H1 (cell line): ENCODE measurements around the gene PRDM10. TPM values are rescaled to one million over a fixed set of nuclear protein-coding genes. Genes with fewer than 3 reads are reported as not detected.
A peak's percentile ranks its signal among the peaks of the same experiment; 100 is the strongest.

Experiments used
- CTCF ChIA-PET: fragments of 300-600 bp; sonication (Branson Sonifier 250); formaldehyde crosslinking; loops from one replicate; lab custom pipeline; 2021; ENCODE audit not compliant: partially characterized antibody; lab: Charles Lee
- POLR2A ChIA-PET: fragments of 300-600 bp; sonication (Branson Sonifier 250); formaldehyde crosslinking; loops from one replicate; lab custom pipeline; 2021; ENCODE audit warnings: inconsistent platforms; ENCODE audit not compliant: partially characterized antibody; lab: Charles Lee
- DNase-seq, 2 experiments: peaks; one replicate each; pipeline versions ENCODE4 v3.0.0 to v3.0.0-alpha.2; 2010 to 2022; ENCODE audit warnings: low spot score in 2 of 2, low read depth in 1 of 2, mixed read lengths in 1 of 2
- FAIRE-seq: peaks from 2 replicates; lab custom pipeline; 2011; peaks lifted over from hg19 to GRCh38; lab: Jason Lieb, UNC
- H2AFZ ChIP-seq: 2 replicates; pipeline ENCODE4 v1.8.1; 2012; ENCODE audit warnings: low read length, inconsistent platforms
- H2AK5ac ChIP-seq: 2 replicates; pipeline ENCODE4 v1.6.1; 2013; ENCODE audit warnings: low read depth, low read length
- H2BK120ac ChIP-seq: replicated peaks from 2 replicates; pipeline ENCODE3; 2013; ENCODE audit warnings: low read depth, low read length, inconsistent platforms
- H2BK12ac ChIP-seq: 2 replicates; pipeline ENCODE4 v1.6.1; 2013; ENCODE audit warnings: low read depth, low read length
- H2BK15ac ChIP-seq: 2 replicates; pipeline ENCODE4 v1.6.1; 2013; ENCODE audit warnings: low read length
- H2BK20ac ChIP-seq: 2 replicates; pipeline ENCODE4 v1.6.1; 2013; ENCODE audit warnings: low read length
- H2BK5ac ChIP-seq: 2 replicates; pipeline ENCODE4 v1.6.1; 2013; ENCODE audit warnings: low read depth, low read length
- H3K14ac ChIP-seq: 2 replicates; pipeline ENCODE4 v1.6.1; 2013; ENCODE audit warnings: inconsistent platforms; ENCODE audit not compliant: insufficient read length
- H3K18ac ChIP-seq: 2 replicates; pipeline ENCODE4 v1.6.1; 2013; ENCODE audit warnings: low read length; ENCODE audit errors: extremely low read depth
- H3K23ac ChIP-seq: 2 replicates; pipeline ENCODE4 v1.6.1; 2013; ENCODE audit warnings: inconsistent platforms; ENCODE audit not compliant: insufficient read length
- H3K23me2 ChIP-seq: 2 replicates; pipeline ENCODE4 v1.6.1; 2013; ENCODE audit warnings: low read depth, low read length
- H3K27ac ChIP-seq: 2 replicates; pipeline ENCODE4 v1.6.1; 2011; ENCODE audit warnings: low read depth, low read length, inconsistent platforms
- H3K27me3 ChIP-seq, 4 experiments: replicated peaks in 1 of 4; 1 replicate in 1 of 4; 2 replicates in 3 of 4; pipeline versions ENCODE4 v1.6.1 to v1.8.1; 2011 to 2013; ENCODE audit warnings: low read length in 3 of 4, mild to moderate bottlenecking in 3 of 4, inconsistent platforms in 2 of 4, mixed read lengths in 2 of 4, moderate library complexity in 1 of 4; ENCODE audit not compliant: control insufficient read depth in 3 of 4, insufficient read depth in 3 of 4; ENCODE audit errors: extremely low read depth in 1 of 4
- H3K36me3 ChIP-seq, 4 experiments: 2 replicates each; pipeline versions ENCODE4 v1.6.1 to v1.8.1; 2011 to 2013; ENCODE audit warnings: mild to moderate bottlenecking in 4 of 4, low read length in 3 of 4, moderate library complexity in 2 of 4, control low read depth in 1 of 4, inconsistent platforms in 1 of 4; ENCODE audit not compliant: insufficient read depth in 4 of 4, control insufficient read depth in 2 of 4
- H3K4ac ChIP-seq: replicated peaks from 2 replicates; pipeline ENCODE3; 2013; ENCODE audit warnings: low read length, low read depth, mixed read lengths, inconsistent platforms; ENCODE audit not compliant: insufficient read length
- H3K4me1 ChIP-seq, 4 experiments: replicated peaks in 1 of 4; 1 replicate in 1 of 4; 2 replicates in 3 of 4; pipeline versions ENCODE4 v1.6.1 to v1.8.1; 2011 to 2013; ENCODE audit warnings: low read length in 3 of 4, inconsistent platforms in 2 of 4, mixed read lengths in 1 of 4; ENCODE audit not compliant: insufficient read depth in 4 of 4, control insufficient read depth in 3 of 4
- H3K4me2 ChIP-seq, 2 experiments: 2 replicates each; pipeline versions ENCODE4 v1.6.1 to v1.8.1; 2011 to 2013; ENCODE audit warnings: low read depth in 2 of 2, low read length in 2 of 2, control low read depth in 1 of 2, inconsistent platforms in 1 of 2, mild to moderate bottlenecking in 1 of 2; ENCODE audit not compliant: insufficient read depth in 1 of 2
- H3K4me3 ChIP-seq, 4 experiments: fragments of 200-600, 300-600 bp in 1 of 4; sonication (generic), shearing (Covaris generic), sonication (Bioruptor Twin) in 1 of 4; 2 replicates each; pipeline versions ENCODE4 v1.5.1 to v1.8.1; 2011 to 2016; ENCODE audit warnings: low read length in 4 of 4, low read depth in 3 of 4, control low read depth in 2 of 4, inconsistent platforms in 2 of 4, mild to moderate bottlenecking in 2 of 4, mixed read lengths in 1 of 4, moderate library complexity in 1 of 4; ENCODE audit not compliant: insufficient read depth in 2 of 4; ENCODE audit errors: extremely low read depth in 1 of 4
- H3K56ac ChIP-seq: replicated peaks from 2 replicates; pipeline ENCODE3; 2013; ENCODE audit warnings: low read depth, mild to moderate bottlenecking, mixed read lengths, low read length, inconsistent platforms; ENCODE audit not compliant: insufficient read length
- H3K79me1 ChIP-seq: 2 replicates; pipeline ENCODE4 v1.6.1; 2013; ENCODE audit warnings: low read depth, low read length, control low read depth
- H3K79me2 ChIP-seq, 2 experiments: 2 replicates each; pipeline versions ENCODE4 v1.6.1 to v1.8.1; 2012 to 2013; ENCODE audit warnings: low read length in 2 of 2, mild to moderate bottlenecking in 2 of 2, inconsistent platforms in 1 of 2; ENCODE audit not compliant: insufficient read depth in 2 of 2, control insufficient read depth in 1 of 2
- H3K9ac ChIP-seq, 4 experiments: replicated peaks in 1 of 4; 1 replicate in 1 of 4; 2 replicates in 3 of 4; pipeline versions ENCODE4 v1.6.1 to v1.8.1; 2011 to 2013; ENCODE audit warnings: low read depth in 3 of 4, low read length in 3 of 4, control low read depth in 2 of 4, mild to moderate bottlenecking in 2 of 4, moderate library complexity in 2 of 4, inconsistent platforms in 1 of 4; ENCODE audit errors: extremely low read depth in 1 of 4
- H3K9me3 ChIP-seq, 2 experiments: 2 replicates each; pipeline versions ENCODE4 v1.6.1 to v1.8.1; 2012 to 2013; ENCODE audit warnings: mild to moderate bottlenecking in 2 of 2, moderate library complexity in 2 of 2, control low read depth in 1 of 2, inconsistent platforms in 1 of 2, low read depth in 1 of 2, low read length in 1 of 2, mixed read lengths in 1 of 2; ENCODE audit not compliant: insufficient read depth in 2 of 2
- H4K20me1 ChIP-seq, 2 experiments: replicated peaks in 1 of 2; 2 replicates each; pipeline versions ENCODE3 to v1.8.1; 2011 to 2013; ENCODE audit warnings: inconsistent platforms in 2 of 2, low read length in 2 of 2, mild to moderate bottlenecking in 1 of 2; ENCODE audit not compliant: insufficient read depth in 2 of 2, control insufficient read depth in 1 of 2
- H4K5ac ChIP-seq: 2 replicates; pipeline ENCODE4 v1.6.1; 2013; ENCODE audit warnings: low read length, low read depth, mixed read lengths, inconsistent platforms; ENCODE audit not compliant: insufficient read length
- H4K8ac ChIP-seq: 2 replicates; pipeline ENCODE4 v1.8.0; 2013; ENCODE audit warnings: mild to moderate bottlenecking, moderate library complexity, low read length, inconsistent platforms; ENCODE audit not compliant: insufficient read depth; ENCODE audit errors: extremely low read depth
- H4K91ac ChIP-seq: replicated peaks from 2 replicates; pipeline ENCODE3; 2013; ENCODE audit warnings: low read length, mixed read lengths, inconsistent platforms; ENCODE audit not compliant: insufficient read length
- EP300 ChIP-seq, 2 experiments: IDR thresholded peaks; 1 replicate in 1 of 2; 2 replicates in 1 of 2; pipeline ENCODE4 v1.6.1; 2011 to 2012; ENCODE audit warnings: low read depth in 2 of 2, low read length in 2 of 2, mild to moderate bottlenecking in 2 of 2, borderline replicate concordance in 1 of 2, inconsistent platforms in 1 of 2, moderate library complexity in 1 of 2
- HDAC2 ChIP-seq, 2 experiments: fragments of 300-600 bp in 1 of 2; sonication (generic) in 1 of 2; IDR thresholded peaks; 2 replicates each; pipeline ENCODE4 v1.6.1; 2011 to 2012; ENCODE audit warnings: low read depth in 2 of 2, low read length in 2 of 2, mild to moderate bottlenecking in 2 of 2, moderate library complexity in 2 of 2, borderline replicate concordance in 1 of 2, inconsistent platforms in 1 of 2
- HDAC6 ChIP-seq: IDR thresholded peaks from one replicate; pipeline ENCODE4 v1.7.1; 2012; ENCODE audit warnings: low read depth, mild to moderate bottlenecking, inconsistent platforms, low read length, moderate library complexity
- JUND ChIP-seq: IDR thresholded peaks from 2 replicates; pipeline ENCODE4 v1.6.1; 2011; ENCODE audit warnings: mild to moderate bottlenecking, improper control_type of control experiment, low read length
- KDM4A ChIP-seq: IDR thresholded peaks from one replicate; pipeline ENCODE4 v1.7.1; 2012; ENCODE audit warnings: low read depth, mild to moderate bottlenecking, moderate library complexity, low read length, inconsistent platforms; ENCODE audit not compliant: severe bottlenecking
- NANOG ChIP-seq: IDR thresholded peaks from 2 replicates; pipeline ENCODE4 v1.6.1; 2011; ENCODE audit warnings: low read length, low read depth, mild to moderate bottlenecking, inconsistent platforms; ENCODE audit not compliant: insufficient read depth, poor library complexity, severe bottlenecking
- POLR2A ChIP-seq, 2 experiments: IDR thresholded peaks; 1 replicate in 1 of 2; 2 replicates in 1 of 2; pipeline ENCODE4 v1.6.1; 2011; ENCODE audit warnings: low read depth in 2 of 2, low read length in 2 of 2, mild to moderate bottlenecking in 2 of 2; ENCODE audit errors: control extremely low read depth in 1 of 2
- POLR2AphosphoS5 ChIP-seq: IDR thresholded peaks from 2 replicates; pipeline ENCODE4 v1.6.1; 2011; ENCODE audit warnings: low read depth, low read length
- SAP30 ChIP-seq: fragments of 300-600 bp; sonication (generic); IDR thresholded peaks from 2 replicates; pipeline ENCODE4 v1.7.1; 2012; ENCODE audit warnings: low read length, moderate library complexity, mild to moderate bottlenecking, inconsistent platforms; ENCODE audit not compliant: insufficient read depth, insufficient replicate concordance
- SIX5 ChIP-seq: IDR thresholded peaks from 2 replicates; pipeline ENCODE4 v1.6.1; 2011; ENCODE audit warnings: mild to moderate bottlenecking, low read depth, low read length
- SP2 ChIP-seq: IDR thresholded peaks from 2 replicates; pipeline ENCODE4 v1.6.1; 2012; ENCODE audit warnings: mild to moderate bottlenecking, low read length, inconsistent platforms
- SRF ChIP-seq: IDR thresholded peaks from 2 replicates; pipeline ENCODE4 v1.6.1; 2011; ENCODE audit warnings: mild to moderate bottlenecking, low read depth, low read length, moderate library complexity
- YY1 ChIP-seq: IDR thresholded peaks from 2 replicates; pipeline ENCODE4 v1.6.1; 2011; ENCODE audit warnings: low read depth, mild to moderate bottlenecking, low read length
- WGBS, 2 experiments: shearing (Covaris generic) in 1 of 2; methylation state at CpG; one replicate each; pipeline versions ENCODE4 v1.1.6 to v1.1.7; 2013 to 2015; ENCODE audit warnings: low lambda C conversion rate in 2 of 2, mixed read lengths in 2 of 2, inconsistent platforms in 1 of 2, low coverage in 1 of 2, missing lambda C conversion rate in 1 of 2; ENCODE audit not compliant: insufficient replicate concordance in 2 of 2, insufficient coverage in 1 of 2, insufficient read length in 1 of 2; ENCODE audit errors: extremely low coverage in 1 of 2, missing lambda C conversion rate in 1 of 2; 5-methylcytosine and 5-hydroxymethylcytosine counted together
- polyA plus RNA-seq, 7 experiments: library from polyadenylated mRNA; depleted of rRNA in 3 of 7; stranded (reverse) in 5 of 7; unstranded in 2 of 7; fragments of >200 nt in 5 of 7; fragments of 200-250 nt in 2 of 7; gene quantifications; 1 replicate in 5 of 7; 2 replicates in 1 of 7; 4 replicates in 1 of 7; pipeline versions ENCODE4 v1.2.1 to v1.2.3, GENCODE V29; 2011 to 2013; ENCODE audit warnings: missing spikeins in 2 of 7, mixed read lengths in 2 of 7
- total RNA-seq: library from RNA; stranded (reverse); fragmentation: NEBNext Ultra II Directional; extraction: Animal tissue kit (Norgen Biotek cat#: 25700); gene quantifications from 2 replicates; pipeline ENCODE4 v1.2.1, GENCODE V29; 2021

The PRDM10 gene
- total and polyA plus RNA-seq, 2 of the 8 experiments (the other 6 are each of a cell fraction or from before 2014, with no cell fraction given) = 15.5 to 19.2 TPM

DNA sequence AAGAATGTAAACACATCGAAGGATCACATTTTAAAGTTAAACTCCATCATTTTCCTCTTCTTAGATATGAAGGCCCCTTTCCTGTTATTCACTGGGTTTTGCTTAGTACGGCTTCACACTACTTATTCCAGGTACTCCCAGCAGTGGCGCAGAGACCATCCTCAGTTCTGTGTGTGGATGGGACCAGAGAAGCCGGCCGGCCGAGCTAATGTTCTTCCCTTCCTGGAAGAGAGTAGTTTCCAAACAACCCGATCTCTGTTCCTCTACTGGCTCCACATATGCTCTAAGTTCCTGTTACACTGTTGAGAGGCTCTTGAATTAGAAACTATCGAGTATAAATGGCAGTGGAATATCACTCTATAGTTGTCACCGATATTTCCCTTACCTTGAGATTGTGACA is 106.6 kb downstream of the PRDM10 start:
- CTCF ChIA-PET = interaction anchor here (0.6 to 1.7 kb wide), 3 partner anchors 14 to 25 kb away, joined by 3 read pairs; no protein-coding TSS in a partner anchor
- DNase-seq = no peak
- H3K23ac ChIP-seq = no peak overlapping the region

More for the DNA sequence above, 106.6 kb downstream of the PRDM10 start:
- peaks cover 0 to 2% of the 10 kb centered on the region in 2 experiments for H4K20me1 ChIP-seq
- no peak overlapping the region for H3K4ac ChIP-seq
- H3K4me3 ChIP-seq = peak overlapping the region; percentile 49 to 92 (median 52)
- no peak overlapping the region for H2BK15ac ChIP-seq
- H3K27me3 ChIP-seq = no peaks in the 10 kb centered on the region
- no peak overlapping the region for H3K56ac ChIP-seq
- WGBS, 2 experiments = 82% methylated on average over 9 of the region's 9 CpGs; no CpG with 5 or more reads in 1 of the 2 experiments
- H3K79me2 ChIP-seq = peaks cover 4 to 17% of the 10 kb centered on the region in 2 experiments
- no peak overlapping the region for H3K18ac ChIP-seq
- H2BK120ac ChIP-seq = no peak overlapping the region
- H3K4me2 ChIP-seq = peak overlapping the region; percentile 83 to 84
- H2AFZ ChIP-seq = peak overlapping the region; percentile 98
- POLR2A ChIA-PET = interaction anchor here (1.0 to 1.7 kb wide), 3 partner anchors 10 to 38 kb away, joined by 3 to 4 read pairs (median 4); no protein-coding TSS in a partner anchor
- H2BK20ac ChIP-seq = no peak overlapping the region
- no peak overlapping the region; the same call in 1 of the 2 replicates for H3K27ac ChIP-seq
- H3K14ac ChIP-seq = no peak overlapping the region
- H3K36me3 ChIP-seq = peaks cover 6 to 29% (median 14%) of the 10 kb centered on the region in 4 experiments
- peaks cover 1 to 7% (median 3%) of the 10 kb centered on the region in 4 experiments for H3K4me1 ChIP-seq
- H2AK5ac ChIP-seq = no peak overlapping the region
- H4K8ac ChIP-seq = 0 out of 2 replicates have a peak overlapping the region, but pooled peaks have one; percentile 51
- H3K23me2 ChIP-seq = peaks cover 10% of the 10 kb centered on the region
- peak overlapping the region in 3 of 4 experiments; percentile 16 to 62 (median 33); a peak in 4 of 7 replicates for H3K9ac ChIP-seq
- H4K91ac ChIP-seq = no peak overlapping the region
- TF ChIP-seq SIX5 = no peak
- TF ChIP-seq SRF = no peak
- TF ChIP-seq POLR2AphosphoS5 = no peak
- TF ChIP-seq KDM4A = no peak
- TF ChIP-seq HDAC6 = no peak
- TF ChIP-seq EP300 (IDR thresholded peaks at IDR 0.05; ENCODE audit: borderline replicate concordance in 1 of 2, low read depth in 2 of 2, low read length in 2 of 2) = no peak
- no peak for TF ChIP-seq SAP30
- TF ChIP-seq NANOG = no peak
- no peak for TF ChIP-seq SP2
- no peak for TF ChIP-seq HDAC2 (IDR thresholded peaks at IDR 0.05; ENCODE audit: borderline replicate concordance in 1 of 2, low read depth in 2 of 2, low read length in 2 of 2)
- no peak for TF ChIP-seq JUND
- TF ChIP-seq YY1 = no peak
- no peak for TF ChIP-seq POLR2A (IDR thresholded peaks at IDR 0.05; ENCODE audit: control extremely low read depth in 1 of 2, low read depth in 2 of 2, low read length in 2 of 2)
- TF ChIP-seq, all 59 proteins: peak for 0
- Histone ChIP-seq H4K5ac (no peak overlapping the region), H2BK5ac (no peak overlapping the region), H3K9me3 (no peaks in the 10 kb centered on the region), H3K79me1 (peaks cover 4% of the 10 kb centered on the region; the same call in 1 of the 2 replicates), H2BK12ac (no peak overlapping the region)
- no peak for FAIRE-seq
